GM12872 (cell line): ENCODE data around the gene EPHA5.

ENCODE experiments used
- TF ChIP-seq, protein P1 (sequence below): IDR thresholded peaks from 3 replicates; pipeline ENCODE4 v1.5.1; 2011; ENCODE audit warnings: low read depth, mild to moderate bottlenecking, low read length, moderate library complexity; ENCODE audit not compliant: insufficient read depth

Gene EPHA5

GRCh38 chr4:65383589-65384305 is 286.5 kb downstream of the EPHA5 start:
- TF ChIP-seq, protein P1, sequence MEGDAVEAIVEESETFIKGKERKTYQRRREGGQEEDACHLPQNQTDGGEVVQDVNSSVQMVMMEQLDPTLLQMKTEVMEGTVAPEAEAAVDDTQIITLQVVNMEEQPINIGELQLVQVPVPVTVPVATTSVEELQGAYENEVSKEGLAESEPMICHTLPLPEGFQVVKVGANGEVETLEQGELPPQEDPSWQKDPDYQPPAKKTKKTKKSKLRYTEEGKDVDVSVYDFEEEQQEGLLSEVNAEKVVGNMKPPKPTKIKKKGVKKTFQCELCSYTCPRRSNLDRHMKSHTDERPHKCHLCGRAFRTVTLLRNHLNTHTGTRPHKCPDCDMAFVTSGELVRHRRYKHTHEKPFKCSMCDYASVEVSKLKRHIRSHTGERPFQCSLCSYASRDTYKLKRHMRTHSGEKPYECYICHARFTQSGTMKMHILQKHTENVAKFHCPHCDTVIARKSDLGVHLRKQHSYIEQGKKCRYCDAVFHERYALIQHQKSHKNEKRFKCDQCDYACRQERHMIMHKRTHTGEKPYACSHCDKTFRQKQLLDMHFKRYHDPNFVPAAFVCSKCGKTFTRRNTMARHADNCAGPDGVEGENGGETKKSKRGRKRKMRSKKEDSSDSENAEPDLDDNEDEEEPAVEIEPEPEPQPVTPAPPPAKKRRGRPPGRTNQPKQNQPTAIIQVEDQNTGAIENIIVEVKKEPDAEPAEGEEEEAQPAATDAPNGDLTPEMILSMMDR: no peak

GRCh38 chr4:65381648-65382047 is 288.6 kb downstream of the EPHA5 start:
- TF ChIP-seq, protein P1: no peak

DNA sequence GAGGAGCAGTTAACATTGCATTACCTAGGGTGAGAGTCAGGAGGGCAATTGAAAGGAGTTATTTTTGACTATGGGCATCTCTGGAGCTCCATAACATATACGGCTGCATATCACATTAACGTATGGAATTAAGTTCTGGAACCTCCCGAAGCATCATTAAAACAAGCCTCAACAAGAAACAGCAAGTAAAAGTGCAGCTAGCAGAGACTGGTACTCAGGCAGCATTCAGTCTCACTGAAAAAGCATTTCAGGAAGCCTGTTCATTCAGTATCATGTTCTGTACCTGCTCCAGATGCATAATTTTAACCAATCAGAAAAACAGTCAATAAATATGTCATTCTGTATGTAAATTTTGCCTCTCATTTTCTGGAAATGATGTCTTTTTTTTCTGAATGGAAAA is 299.6 kb downstream of the EPHA5 start:
- TF ChIP-seq, protein P1: no peak

DNA sequence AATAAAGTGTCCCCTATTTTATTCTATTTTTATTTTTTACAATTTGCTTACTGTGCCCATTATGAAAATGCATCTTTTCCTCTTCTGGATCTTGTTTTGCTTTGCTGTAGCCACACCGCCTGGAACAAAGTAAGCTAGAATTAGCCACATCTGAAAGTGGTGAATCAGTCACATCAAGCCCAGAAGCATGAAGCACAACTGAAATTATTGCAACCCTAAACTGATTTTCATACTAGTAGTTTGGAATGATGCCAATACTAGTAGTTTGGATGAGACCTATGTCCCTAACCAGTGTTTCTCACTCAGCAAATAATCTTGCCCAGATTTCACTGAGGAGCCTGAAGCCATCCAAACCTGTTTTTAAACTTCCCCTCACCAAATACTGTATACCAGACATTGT is 303.0 kb downstream of the EPHA5 start:
- TF ChIP-seq, protein P1: no peak

- TF ChIP-seq, protein P1: no peak
These were observed 311.4 kb downstream of the EPHA5 start for GRCh38 chr4:65358914-65359313.

- TF ChIP-seq, protein P1: no peak
These were observed 317.2 kb downstream of the EPHA5 start for GRCh38 chr4:65353098-65353497.

- TF ChIP-seq, protein P1: no peak
These were observed 325.9 kb downstream of the EPHA5 start for GRCh38 chr4:65344278-65344825.
